Measurements from ENCODE around the gene NFE2L1. TPM values are rescaled to one million over a fixed set of nuclear protein-coding genes. Genes with fewer than 3 reads are reported as not detected.

NFE2L1 gene
- total and polyA plus RNA-seq, 2 of the 8 experiments (the other 6 are each of a cell fraction or from before 2014, with no cell fraction given), result 140 to 143 TPM

DNA sequence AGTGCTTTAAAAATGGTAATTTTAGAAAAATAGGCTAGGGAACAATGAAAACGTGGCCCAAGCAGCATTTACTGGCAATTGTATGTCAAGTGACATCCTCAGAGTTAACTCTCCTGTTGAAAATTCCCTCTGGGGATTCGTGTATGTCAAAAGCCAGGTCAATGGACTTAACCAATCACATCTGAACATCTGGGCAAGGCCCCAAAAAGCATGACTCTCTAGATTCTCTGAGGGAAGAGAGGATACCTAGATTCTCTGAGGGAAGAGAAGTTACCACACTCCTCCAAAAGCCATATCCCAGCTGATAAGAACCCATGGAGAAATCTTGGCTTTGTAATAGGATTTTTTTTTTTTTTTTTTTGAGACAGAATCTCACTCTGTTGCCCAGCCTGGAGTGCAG is 23.5 kb downstream of the NFE2L1 start:
- POLR2A ChIA-PET (ENCODE audit: partially characterized antibody), result interaction anchor here (13.7 to 41.8 kb wide), 2 partner anchors 9 to 34 kb away, joined by 249 to 1227 read pairs; partner anchors contain the start of genes COPZ2 and NFE2L1
- FAIRE-seq (no peak), DNase-seq (ENCODE audit: low read depth in 1 of 2, low spot score in 2 of 2) (no peak)
- Histone ChIP-seq H4K91ac (replicated peaks; ENCODE audit: insufficient read length, low read length) (no peak overlapping the region), H2BK120ac (replicated peaks; ENCODE audit: low read depth, low read length) (no peak overlapping the region), H3K14ac (ENCODE audit: insufficient read length) (no peak overlapping the region), H2BK20ac (ENCODE audit: low read length) (no peak overlapping the region), H3K4me1 (replicated peaks in 1 of 4; ENCODE audit: control insufficient read depth in 3 of 4, insufficient read depth in 4 of 4, low read length in 3 of 4) (no peaks in the 10 kb centered on the region; a peak in 1 of 7 replicates), H3K79me2 (ENCODE audit: control insufficient read depth in 1 of 2, insufficient read depth in 2 of 2, low read length in 2 of 2) (0 out of 4 replicates have a peak, but pooled peaks cover 0 to 5% of the 10 kb centered on the region in 2 experiments), H3K23ac (ENCODE audit: insufficient read length) (no peak overlapping the region), H2BK12ac (ENCODE audit: low read depth, low read length) (no peak overlapping the region), H3K79me1 (ENCODE audit: low read depth, low read length) (no peaks in the 10 kb centered on the region), H3K18ac (ENCODE audit: extremely low read depth, low read length) (no peak overlapping the region), H4K20me1 (replicated peaks in 1 of 2; ENCODE audit: control insufficient read depth in 1 of 2, insufficient read depth in 2 of 2, low read length in 2 of 2) (peaks cover 2 to 8% of the 10 kb centered on the region in 2 experiments), H4K8ac (ENCODE audit: extremely low read depth, insufficient read depth, low read length) (no peak overlapping the region), H3K36me3 (ENCODE audit: control insufficient read depth in 2 of 4, insufficient read depth in 4 of 4, low read length in 3 of 4) (peaks cover 15 to 65% (median 40%) of the 10 kb centered on the region in 4 experiments), H2BK5ac (ENCODE audit: low read depth, low read length) (no peak overlapping the region), H2AK5ac (ENCODE audit: low read depth, low read length) (no peak overlapping the region), H3K9ac (replicated peaks in 1 of 4; ENCODE audit: extremely low read depth in 1 of 4, low read depth in 3 of 4, low read length in 3 of 4) (no peak overlapping the region), H3K4me2 (ENCODE audit: insufficient read depth in 1 of 2, low read depth in 2 of 2, low read length in 2 of 2) (no peak overlapping the region), H3K23me2 (ENCODE audit: low read depth, low read length) (no peaks in the 10 kb centered on the region), H4K5ac (ENCODE audit: insufficient read length, low read depth, low read length) (no peak overlapping the region), H3K27ac (ENCODE audit: low read depth, low read length) (no peak overlapping the region), H3K56ac (replicated peaks; ENCODE audit: insufficient read length, low read depth, low read length) (no peak overlapping the region), H2BK15ac (ENCODE audit: low read length) (no peak overlapping the region), H3K27me3 (replicated peaks in 1 of 4; ENCODE audit: control insufficient read depth in 3 of 4, extremely low read depth in 1 of 4, insufficient read depth in 3 of 4, low read length in 3 of 4) (no peaks in the 10 kb centered on the region), H3K4ac (replicated peaks; ENCODE audit: insufficient read length, low read depth, low read length) (no peak overlapping the region), H3K9me3 (ENCODE audit: insufficient read depth in 2 of 2, low read depth in 1 of 2, low read length in 1 of 2) (no peaks in the 10 kb centered on the region), H3K4me3 (ENCODE audit: extremely low read depth in 1 of 4, insufficient read depth in 2 of 4, low read depth in 3 of 4, low read length in 4 of 4) (no peak overlapping the region), H2AFZ (ENCODE audit: low read length) (no peak overlapping the region)
- WGBS, 2 experiments (ENCODE audit: extremely low coverage in 1 of 2, insufficient coverage in 1 of 2, insufficient read length in 1 of 2, insufficient replicate concordance in 2 of 2, low coverage in 1 of 2, low lambda C conversion rate in 2 of 2, missing lambda C conversion rate in 1 of 2), result 73% methylated on average over 2 of the region's 2 CpGs; no CpG with 5 or more reads in 1 of the 2 experiments
- CTCF ChIA-PET (ENCODE audit: partially characterized antibody), result interaction anchor here (1.0 to 14.0 kb wide), 6 partner anchors 10 to 43 kb away, joined by 3 to 203 read pairs (median 52); partner anchors contain the start of gene NFE2L1
- TF ChIP-seq POLR2AphosphoS5 (IDR thresholded peaks at IDR 0.05; ENCODE audit: low read depth, low read length) (no peak), CTBP2 (IDR thresholded peaks at IDR 0.05; ENCODE audit: borderline replicate concordance, insufficient read depth, insufficient read length, low read length) (no peak), SIN3A (conservative IDR thresholded peaks at IDR 0.05 in 1 of 2, IDR thresholded peaks at IDR 0.05 in 1 of 2; ENCODE audit: low read depth in 1 of 2, low read length in 2 of 2) (no peak), ASH2L (IDR thresholded peaks at IDR 0.05; ENCODE audit: low read length) (no peak), KDM5A (IDR thresholded peaks at IDR 0.05; ENCODE audit: low read length) (no peak), HDAC6 (IDR thresholded peaks at IDR 0.05; ENCODE audit: low read depth, low read length) (no peak), GTF2F1 (IDR thresholded peaks at IDR 0.05; ENCODE audit: borderline replicate concordance, low read depth, low read length) (no peak), TAF1 (IDR thresholded peaks at IDR 0.05; ENCODE audit: low read depth, low read length) (no peak)

Data from H1 (cell line).